Kidney (tissue), 14 donors: Measurements from ENCODE around the gene DNAJA4. TPM values are rescaled to one million over a fixed set of nuclear protein-coding genes. Genes with fewer than 3 reads are reported as not detected.

Source experiments
- DNase-seq, 5 donors: peaks; one replicate each; pipeline ENCODE4 v3.0.0-alpha.2; 2013 to 2020
- FAIRE-seq: peaks from 2 replicates; lab custom pipeline; 2012; peaks lifted over from hg19 to GRCh38; lab: Jason Lieb, UNC
- H3K27ac ChIP-seq, 2 donors: one replicate each; pipeline ENCODE4 v1.7.0; 2013; ENCODE audit warnings: low read depth in 2 of 2, low read length in 2 of 2, inconsistent platforms in 1 of 2
- H3K27me3 ChIP-seq: one replicate; pipeline ENCODE4 v1.7.1; 2013; ENCODE audit warnings: low read length, inconsistent platforms; ENCODE audit not compliant: control insufficient read depth, insufficient read depth
- H3K36me3 ChIP-seq, 3 donors: one replicate each; pipeline versions ENCODE4 v1.7.0 to v1.7.1; 2013; ENCODE audit warnings: low read length in 3 of 3, control low read depth in 1 of 3, inconsistent platforms in 1 of 3; ENCODE audit not compliant: insufficient read depth in 3 of 3, control insufficient read depth in 2 of 3
- H3K4me1 ChIP-seq, 3 donors: one replicate each; pipeline versions ENCODE4 v1.7.0 to v1.7.1; 2013; ENCODE audit warnings: low read length in 3 of 3, inconsistent platforms in 1 of 3, low read depth in 1 of 3; ENCODE audit not compliant: control insufficient read depth in 2 of 3, insufficient read depth in 2 of 3
- H3K4me3 ChIP-seq, 3 donors: one replicate each; pipeline versions ENCODE4 v1.7.0 to v1.8.1; 2013; ENCODE audit warnings: low read length in 3 of 3, control low read depth in 1 of 3, inconsistent platforms in 1 of 3
- H3K9ac ChIP-seq, 3 donors: one replicate each; pipeline versions ENCODE4 v1.7.0 to v1.7.1; 2013; ENCODE audit warnings: low read length in 3 of 3, control low read depth in 1 of 3, inconsistent platforms in 1 of 3
- H3K9me3 ChIP-seq, 3 donors: one replicate each; pipeline versions ENCODE4 v1.7.0 to v1.7.1; 2013; ENCODE audit warnings: low read length in 3 of 3, control low read depth in 1 of 3, inconsistent platforms in 1 of 3; ENCODE audit not compliant: control insufficient read depth in 2 of 3, insufficient read depth in 1 of 3
- CTCF ChIP-seq: IDR thresholded peaks from 3 replicates; pipeline ENCODE4 v1.5.1; 2012; ENCODE audit warnings: mild to moderate bottlenecking, moderate library complexity, borderline replicate concordance; ENCODE audit not compliant: insufficient read depth; ENCODE audit errors: extremely low read depth
- intact Hi-C: fragments of 100-400 bp; cut with DNase I; formaldehyde crosslinking; loops from one replicate; pipeline ENCODE4 v1.11.1; 2022
- polyA plus RNA-seq: library from polyadenylated mRNA; stranded (reverse); fragments of 350-450 nt; fragmentation: Illumina TruSeq; extraction: RNeasy Lipid Tissue Mini Kit (QIAGEN cat#74804); gene quantifications from one replicate; pipeline ENCODE4 v1.2.3, GENCODE V29; 2014; ENCODE audit warnings: low read depth, low replicate concordance; ENCODE audit not compliant: insufficient read depth
- total RNA-seq: library from RNA; stranded (reverse); fragmentation: NEBNext Ultra II Directional; extraction: Animal tissue kit (Norgen Biotek cat#: 25700); gene quantifications from one replicate; pipeline ENCODE4 v1.2.1, GENCODE V29; 2021
- donor health status: control.
- donor health status: control.
- donor health status: control.
- donor health status: control.
- donor health status: control.
- donor health status: DM: yes; HTN: yes; CAD: no.
- donor health status: Normal renal cell carcinoma (clear cell type).

DNAJA4 gene
- total and polyA plus RNA-seq, 2 donors from 2014 or later, result 19.9 to 31.1 TPM

- H3K36me3 ChIP-seq, result no peaks in the 10 kb centered on the region
- no peak overlapping the region for H3K27ac ChIP-seq
- H3K27me3 ChIP-seq, result no peaks in the 10 kb centered on the region
- TF ChIP-seq CTCF, result no peak
- intact Hi-C loops, result no loop called here
- H3K4me1 ChIP-seq, result peaks cover 0 to 5% (median 4%) of the 10 kb centered on the region in 3 donors
- FAIRE-seq (no peak), DNase-seq (peak in 1 of 5 donors; percentile 26)
- H3K9ac ChIP-seq, result no peak overlapping the region
- H3K4me3 ChIP-seq, result no peak overlapping the region
- H3K9me3 ChIP-seq, result no peaks in the 10 kb centered on the region
Measured at GRCh38 chr15:78260489-78260888, 3.9 kb upstream of the DNAJA4 start.

GRCh38 chr15:78261062-78261461 is 3.3 kb upstream of the DNAJA4 start:
- TF ChIP-seq CTCF, result no peak
- H3K36me3 ChIP-seq, result no peaks in the 10 kb centered on the region
- H3K4me3 ChIP-seq, result no peak overlapping the region
- no peaks in the 10 kb centered on the region for H3K27me3 ChIP-seq
- DNase-seq (no peak), FAIRE-seq (no peak)
- H3K4me1 ChIP-seq, result peaks cover 0 to 10% (median 7%) of the 10 kb centered on the region in 3 donors
- intact Hi-C loops, result no loop called here
- H3K9ac ChIP-seq, result no peak overlapping the region
- no peak overlapping the region for H3K27ac ChIP-seq
- H3K9me3 ChIP-seq, result no peaks in the 10 kb centered on the region

- DNase-seq (no peak), FAIRE-seq (no peak)
- Histone ChIP-seq H3K9ac (no peak overlapping the region), H3K27ac (no peak overlapping the region), H3K4me3 (no peak overlapping the region), H3K36me3 (no peaks in the 10 kb centered on the region), H3K9me3 (no peaks in the 10 kb centered on the region), H3K27me3 (no peaks in the 10 kb centered on the region), H3K4me1 (peaks cover 0 to 10% (median 7%) of the 10 kb centered on the region in 3 donors)
- no peak for TF ChIP-seq CTCF
- intact Hi-C loops, result no loop called here
Measured at GRCh38 chr15:78263351-78263781, 996 bp upstream of the DNAJA4 start.

GRCh38 chr15:78263907-78264303 is 457 bp upstream of the DNAJA4 start:
- peaks cover 0 to 10% (median 7%) of the 10 kb centered on the region in 3 donors for H3K4me1 ChIP-seq
- peak in 1 of 5 donors; percentile 50 for DNase-seq

More at GRCh38 chr15:78263907-78264303, 457 bp upstream of the DNAJA4 start:
- H3K9me3 ChIP-seq, result no peaks in the 10 kb centered on the region
- no peaks in the 10 kb centered on the region for H3K36me3 ChIP-seq
- peak overlapping the region in 1 of 3 donors; percentile 32 for H3K4me3 ChIP-seq
- no peak for TF ChIP-seq CTCF
- H3K27me3 ChIP-seq, result no peaks in the 10 kb centered on the region
- intact Hi-C loops, result no loop called here
- H3K9ac ChIP-seq, result no peak overlapping the region
- FAIRE-seq, result no peak
- no peak overlapping the region for H3K27ac ChIP-seq
